GM18498 (cell line): ENCODE data around the gene ACTG2.
"Not testable (repeated sequence)": the region's sequence is repeated elsewhere in the genome, so short reads cannot be mapped to it uniquely, and the experiment has no call there.

Experiments
- ATAC-seq: cut with Tn5 transposase; IDR thresholded peaks from one replicate; pipeline ENCODE4 v1.9.1; 2021; ENCODE audit warnings: mild to moderate bottlenecking, moderate library complexity; ENCODE audit not compliant: unreplicated experiment

The ACTG2 gene

DNA sequence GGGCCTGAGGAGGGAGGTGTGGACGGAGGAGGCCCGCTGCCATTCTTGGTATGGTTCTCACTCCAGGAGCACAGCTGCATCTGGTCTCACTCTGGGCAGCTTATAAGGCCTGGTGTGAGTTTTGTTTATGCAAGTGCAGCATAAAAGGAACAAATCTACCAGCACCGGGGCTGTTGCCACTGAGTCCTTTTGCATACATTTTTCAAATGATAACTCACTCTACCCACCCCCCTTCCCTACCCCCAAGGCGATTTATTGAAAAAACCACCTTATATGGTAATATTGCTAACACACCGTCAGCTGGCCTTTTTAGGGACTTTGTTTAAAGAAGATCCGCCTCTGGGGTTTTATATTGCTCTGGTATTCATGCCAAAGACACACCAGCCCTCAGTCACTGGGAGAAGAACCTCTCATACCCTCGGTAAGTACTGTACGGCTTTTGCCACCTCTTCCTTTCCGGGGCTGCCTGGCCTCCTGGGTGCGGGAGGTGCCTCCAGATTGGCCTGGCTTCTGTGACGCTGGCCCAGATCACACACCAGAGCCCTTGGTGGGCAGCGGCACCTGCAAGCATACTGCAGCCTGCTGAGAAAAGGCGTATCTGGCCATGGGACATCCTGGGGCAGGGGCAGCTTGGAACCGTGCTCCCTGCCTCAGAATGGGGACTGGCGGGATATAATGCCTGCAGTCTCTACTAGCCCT lies at the start of gene ACTG2:
TSS of gene ACTG2 (plus strand) at position 378 of the 699 bp plus-strand sequence. CDS start 8,304 bp downstream, outside the sequence.
- ATAC-seq = no peak

DNA sequence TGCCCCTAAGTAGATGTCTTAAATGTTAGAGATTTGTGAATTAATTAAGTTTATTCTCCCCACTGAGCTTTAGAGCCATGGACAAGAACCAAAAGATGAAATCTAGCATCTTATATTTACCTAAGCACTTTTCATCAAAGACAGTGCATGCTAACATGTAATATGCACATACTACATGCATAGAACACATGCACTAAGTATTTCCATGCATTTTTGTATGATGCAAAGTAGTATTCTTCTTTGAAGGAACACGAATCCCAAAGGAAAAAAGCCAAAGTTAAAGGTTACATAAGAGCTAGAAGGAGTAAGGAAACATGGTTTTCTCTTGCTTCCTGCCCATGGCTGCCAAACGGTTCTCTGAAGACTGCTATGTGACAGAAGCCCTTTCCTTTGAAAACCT lies 48.7 kb upstream of the ACTG2 start:
- no peak for ATAC-seq

DNA sequence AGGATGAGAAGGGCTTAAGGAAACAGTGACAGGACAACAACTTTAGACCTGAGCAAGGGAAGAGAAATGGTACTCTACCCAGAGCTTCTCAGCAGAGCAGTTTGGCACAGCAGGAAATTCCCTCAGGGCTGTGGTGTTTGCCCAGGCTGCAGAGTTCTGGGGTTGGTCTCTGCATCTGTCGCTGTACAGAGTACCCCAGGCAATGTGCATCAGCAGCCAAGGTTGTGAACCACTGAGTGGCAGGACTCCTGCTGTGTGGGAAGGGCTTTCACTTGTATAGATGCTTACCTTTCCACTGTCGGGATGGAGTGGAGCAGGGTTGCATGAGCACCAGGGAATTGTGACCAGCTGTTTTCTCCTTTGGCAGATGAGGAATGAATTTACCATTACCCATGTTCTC lies 42.8 kb upstream of the ACTG2 start:
- ATAC-seq = no peak

GRCh38 chr2:73851274-73851673 lies 41.5 kb upstream of the ACTG2 start:
- no peak for ATAC-seq

DNA sequence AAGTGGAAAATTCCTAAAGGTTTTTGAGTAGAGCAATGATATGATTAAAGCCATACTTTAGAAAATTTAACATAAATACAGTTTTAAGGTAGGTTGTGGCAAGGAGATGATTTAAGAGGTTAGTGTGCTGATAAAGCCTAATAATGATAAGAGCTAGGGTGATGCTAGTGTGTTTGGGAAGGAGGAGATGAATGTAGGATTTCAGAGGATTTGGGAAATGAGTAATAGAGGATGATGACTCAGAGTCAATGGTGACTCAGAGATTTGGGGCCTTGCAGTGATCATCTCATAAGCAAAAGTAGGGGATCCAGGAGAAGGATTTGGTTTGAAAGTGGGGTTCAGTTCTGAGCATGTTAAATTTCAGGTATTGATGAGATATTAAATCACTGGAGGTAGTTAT lies 40.8 kb upstream of the ACTG2 start:
- no peak for ATAC-seq

GRCh38 chr2:73855526-73855925 lies 37.3 kb upstream of the ACTG2 start:
- ATAC-seq = no peak

DNA sequence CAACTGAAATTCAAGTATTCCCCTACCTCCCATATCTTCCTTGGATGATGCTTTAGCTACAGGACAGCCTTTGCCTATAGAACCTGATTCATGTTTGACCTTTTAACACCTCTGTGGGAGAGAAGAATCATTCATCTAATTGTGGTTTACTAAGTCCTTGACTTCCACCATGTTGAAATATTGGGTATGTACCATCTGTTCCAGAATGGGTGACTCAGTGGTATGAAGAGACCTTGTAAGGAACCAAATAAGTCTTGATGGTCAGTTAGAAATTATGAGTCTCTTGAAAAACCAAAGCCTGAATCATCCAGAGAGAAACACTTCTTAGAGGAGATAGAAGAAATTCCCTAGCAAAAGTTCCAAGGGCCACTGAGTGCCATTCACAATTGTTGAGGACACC lies 36.6 kb upstream of the ACTG2 start:
- no peak for ATAC-seq

- ATAC-seq = no peak
Measured at GRCh38 chr2:73859721-73860586, 32.9 kb upstream of the ACTG2 start.

DNA sequence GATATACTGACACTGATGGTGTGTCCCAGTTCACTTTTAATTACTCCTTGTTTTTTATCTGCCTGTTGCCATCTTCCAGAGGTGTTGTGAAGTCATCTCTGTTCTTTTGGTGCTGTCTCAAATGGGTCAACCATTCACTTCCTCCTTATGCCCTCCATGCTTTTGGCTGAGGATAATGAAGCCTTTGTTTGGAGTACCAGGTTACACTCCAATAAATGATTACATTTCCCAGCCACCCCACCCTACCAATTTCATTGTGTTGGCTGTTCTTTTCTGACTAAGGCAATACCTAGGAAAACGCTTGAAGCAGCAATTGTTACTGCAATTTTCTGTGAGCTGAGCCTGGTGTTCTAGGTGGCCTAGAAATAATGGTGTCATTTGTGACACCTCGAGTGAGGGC lies 29.8 kb upstream of the ACTG2 start:
- no peak for ATAC-seq

DNA sequence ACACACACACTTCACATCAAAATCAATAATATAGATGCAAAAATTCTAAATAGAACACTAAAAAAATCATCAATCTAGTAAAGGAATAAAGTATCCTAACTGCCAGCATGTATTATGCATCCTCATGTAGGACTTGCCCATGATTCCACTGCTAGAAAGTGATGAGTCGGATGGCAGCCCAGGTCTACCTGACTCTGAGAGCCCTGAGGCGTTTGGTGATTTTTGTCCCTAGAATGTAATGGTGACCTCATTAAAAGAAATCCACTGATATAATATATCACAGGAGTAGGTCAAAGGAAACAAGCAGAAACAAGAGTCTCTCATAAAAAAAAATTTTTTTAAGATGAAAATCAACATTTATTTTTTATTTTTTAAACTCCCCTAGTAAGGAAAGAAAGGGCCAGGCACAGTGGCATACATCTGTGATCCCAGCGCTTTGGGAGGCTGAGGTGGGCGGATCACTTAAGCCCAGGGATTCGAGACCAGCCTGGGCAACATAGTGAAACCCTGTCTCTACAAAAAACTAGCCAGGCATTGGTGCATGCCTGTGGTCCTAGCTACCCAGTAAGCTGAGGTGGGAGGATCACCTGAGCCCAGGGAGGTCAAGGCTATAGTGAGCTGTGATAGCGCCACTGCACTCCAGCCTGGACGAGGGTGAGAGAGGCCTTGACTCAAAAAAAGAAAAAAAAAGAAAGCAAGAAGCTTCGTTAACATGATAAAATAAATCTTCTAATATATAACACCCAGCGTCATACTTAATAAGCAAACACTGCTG lies 24.4 kb upstream of the ACTG2 start:
- ATAC-seq = no peak

DNA sequence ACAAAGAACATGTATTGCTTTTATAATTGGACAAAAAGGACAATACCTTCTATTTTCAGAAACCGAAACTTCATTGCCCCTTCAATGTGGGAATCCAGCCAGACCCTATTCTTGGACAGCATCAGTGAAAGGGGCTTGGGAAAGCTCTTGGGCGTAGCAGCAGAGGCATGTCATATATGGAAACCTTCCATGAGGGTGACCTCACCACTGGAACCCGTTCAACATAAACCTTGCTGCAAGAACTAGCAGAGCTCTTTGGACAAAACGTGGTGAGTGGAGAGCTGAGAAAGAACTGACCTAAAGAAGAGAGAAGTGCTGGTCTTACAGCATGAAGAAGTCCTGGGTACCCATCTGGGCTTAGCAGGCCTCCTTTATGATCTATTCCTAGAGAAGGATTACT lies 22.7 kb upstream of the ACTG2 start:
- ATAC-seq = no peak

DNA sequence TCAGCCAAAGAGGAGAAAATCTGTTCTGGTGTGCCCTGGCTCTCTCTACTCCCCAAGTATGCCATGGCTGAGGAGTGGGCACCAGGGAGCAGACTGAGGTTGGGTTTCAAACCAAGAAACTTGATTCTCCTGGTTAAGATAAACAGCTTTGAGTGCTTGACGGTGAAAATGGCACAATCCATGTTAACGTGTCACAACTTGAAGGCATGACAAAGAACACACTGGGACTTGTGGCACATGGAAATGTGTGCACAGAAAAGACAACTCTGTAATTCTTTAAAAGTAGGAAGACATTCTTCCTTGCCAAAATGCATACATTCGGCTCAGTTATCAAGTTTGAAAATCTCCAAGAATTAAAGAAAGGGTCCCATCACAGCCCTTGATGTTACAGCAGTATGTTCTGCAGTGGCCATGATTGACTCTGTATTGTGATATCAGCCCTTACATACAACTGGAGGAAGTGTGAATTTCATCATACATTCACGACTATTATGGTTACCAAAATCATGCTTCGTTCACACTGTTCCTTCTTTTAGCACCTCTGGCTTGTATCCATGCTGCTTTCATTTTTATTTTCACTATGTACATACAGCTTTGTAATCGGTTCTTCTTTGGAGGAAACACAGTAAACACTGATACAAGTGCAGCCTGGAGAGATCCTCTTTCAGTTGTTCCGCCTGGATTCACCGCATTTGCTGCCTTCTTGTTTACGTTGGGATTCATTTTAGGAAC lies 15.6 kb upstream of the ACTG2 start:
- ATAC-seq = no peak

DNA sequence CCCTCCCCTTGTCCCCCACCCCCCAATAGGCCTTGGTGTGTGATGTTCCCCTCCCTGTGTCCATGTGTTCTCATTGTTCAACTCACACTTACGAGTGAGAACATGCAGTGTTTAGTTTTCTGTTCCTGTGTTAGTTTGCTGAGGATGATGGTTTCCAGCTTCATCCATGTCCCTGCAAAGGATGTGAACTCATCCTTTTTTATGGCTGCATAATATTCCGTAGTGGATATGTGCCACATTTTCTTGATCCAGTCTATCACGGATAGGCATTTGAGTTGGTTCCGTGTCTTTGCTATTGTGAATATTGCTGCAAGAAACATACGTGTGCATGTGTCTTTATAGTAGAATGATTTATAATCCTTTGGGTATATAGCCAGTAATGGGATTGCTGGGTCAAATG lies 14.8 kb upstream of the ACTG2 start:
- not testable (repeated sequence) for ATAC-seq

DNA sequence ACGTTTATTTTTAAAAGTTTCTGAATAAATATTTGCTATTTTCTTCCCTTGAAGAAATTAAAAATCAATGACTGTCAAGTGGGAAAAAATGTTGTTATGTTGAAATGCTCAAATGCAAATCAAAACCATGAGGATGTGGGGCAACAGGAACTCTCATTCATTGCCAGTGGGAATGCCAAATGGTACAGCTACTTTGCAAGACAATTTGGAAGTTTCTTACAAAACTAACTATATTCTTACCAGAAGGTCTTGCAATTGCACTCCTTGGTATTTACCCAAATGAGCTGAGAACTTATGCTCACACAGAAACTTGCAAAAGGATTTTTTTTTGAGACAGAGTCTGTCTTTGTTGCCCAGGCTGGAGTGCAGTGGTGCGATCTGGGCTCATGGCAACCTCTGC lies 7.4 kb upstream of the ACTG2 start:
- no peak for ATAC-seq

GRCh38 chr2:73886357-73886756 lies 6.5 kb upstream of the ACTG2 start:
- ATAC-seq = no peak

GRCh38 chr2:73887596-73888353 lies 5.0 kb upstream of the ACTG2 start:
- not testable (repeated sequence) for ATAC-seq

DNA sequence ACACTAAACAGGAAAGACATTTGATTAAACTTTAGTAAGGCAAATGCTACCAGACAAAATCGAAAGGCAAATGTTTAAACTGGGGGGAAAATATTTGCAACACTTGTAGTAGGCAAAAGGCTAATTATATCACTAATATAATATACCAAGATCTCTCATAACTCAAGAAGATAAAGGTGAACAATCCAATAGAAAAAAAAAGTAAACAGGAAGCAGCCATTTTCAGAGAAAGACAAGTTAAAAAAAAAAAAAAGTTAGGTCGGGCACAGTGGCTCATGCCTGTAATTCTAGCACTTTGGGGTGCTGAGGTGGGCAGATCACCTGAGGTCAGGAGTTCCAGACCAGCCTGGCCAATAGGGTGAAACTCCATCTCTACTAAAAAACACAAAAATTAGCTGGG lies 4.4 kb upstream of the ACTG2 start:
- no peak for ATAC-seq

GRCh38 chr2:73889206-73889605 lies 3.6 kb upstream of the ACTG2 start:
- no peak for ATAC-seq

DNA sequence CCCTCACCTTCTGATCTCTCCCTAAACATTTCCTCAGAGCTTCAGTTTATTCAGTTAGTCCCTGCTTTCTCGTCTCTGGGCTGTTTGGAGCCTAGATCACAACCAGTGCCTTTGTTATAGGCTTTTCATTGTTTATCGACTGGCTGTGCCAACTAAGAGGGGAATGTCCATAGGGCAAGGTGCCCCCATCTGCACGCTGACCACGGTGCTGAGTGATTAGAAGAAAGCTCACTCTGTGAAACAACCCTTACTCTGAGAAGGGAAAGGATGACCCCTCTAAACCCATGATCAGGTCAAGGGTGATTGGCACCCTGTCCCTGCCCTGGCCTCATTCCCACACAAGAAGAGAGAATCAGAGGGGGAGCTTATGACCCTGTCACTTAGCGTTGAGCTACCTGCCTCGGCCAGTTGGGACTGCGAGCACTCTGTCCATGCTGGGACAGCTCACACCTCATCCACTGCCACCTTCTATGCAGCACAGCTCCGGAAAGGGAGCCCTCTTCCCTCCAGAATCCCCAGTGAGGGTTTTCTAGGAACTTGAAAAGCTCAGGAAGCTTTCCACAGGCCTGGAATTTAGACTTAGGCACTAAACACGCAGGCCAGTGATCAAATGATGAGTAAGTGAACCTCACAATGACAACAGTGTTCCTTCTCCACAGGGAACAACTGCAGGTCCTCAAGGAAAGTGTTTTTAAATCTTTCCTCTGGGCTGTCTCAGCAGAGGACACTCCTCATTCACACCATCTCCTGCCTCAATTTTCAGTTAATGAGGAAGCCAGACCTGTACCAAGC lies 2.3 kb upstream of the ACTG2 start:
- no peak for ATAC-seq
